Uterus (tissue), 4 donors: ENCODE results near the gene ZNF283. TPM values are rescaled to one million over a fixed set of nuclear protein-coding genes. Genes with fewer than 3 reads are reported as not detected.

Source experiments
- DNase-seq, 2 donors: peaks; one replicate each; pipeline ENCODE4 v3.0.0-alpha.2; 2019 to 2020
- H3K27ac ChIP-seq, 2 donors: fragments of 200-600 bp; sonication (generic); 1 replicate in 1 of 2; 2 replicates in 1 of 2; pipeline ENCODE4 v1.5.1; 2016 to 2018
- H3K27me3 ChIP-seq, 2 donors: fragments of 200-600 bp; sonication (generic); one replicate each; pipeline ENCODE4 v1.5.1; 2018 to 2019; ENCODE audit warnings: control low read depth in 1 of 2
- H3K36me3 ChIP-seq, 2 donors: fragments of 200-600 bp; sonication (generic); one replicate each; pipeline ENCODE4 v1.5.1; 2019; ENCODE audit warnings: control low read depth in 1 of 2
- H3K4me1 ChIP-seq, 2 donors: fragments of 200-600 bp; sonication (generic); one replicate each; pipeline ENCODE4 v1.5.1; 2018 to 2019; ENCODE audit warnings: control low read depth in 1 of 2
- H3K4me3 ChIP-seq, 2 donors: fragments of 200-600 bp; sonication (generic); 1 replicate in 1 of 2; 2 replicates in 1 of 2; pipeline ENCODE4 v1.5.1; 2018 to 2019; ENCODE audit warnings: mild to moderate bottlenecking in 1 of 2
- H3K9me3 ChIP-seq, 2 donors: fragments of 200-600 bp; sonication (generic); one replicate each; pipeline ENCODE4 v1.5.1; 2019; ENCODE audit warnings: control low read depth in 1 of 2
- POLR2A ChIP-seq, 2 donors: fragments of 450-650 bp; IDR thresholded peaks; one replicate each; pipeline ENCODE4 v1.6.1; 2016; ENCODE audit warnings: antibody characterized with exemption in 2 of 2, mild to moderate bottlenecking in 1 of 2, moderate library complexity in 1 of 2
- intact Hi-C: fragments of 100-400 bp; cut with DNase I; formaldehyde crosslinking; loops from one replicate; pipeline ENCODE4 v1.15.1; 2023; ENCODE audit warnings: low total_unique reads
- total RNA-seq, 4 donors: library from RNA; depleted of rRNA in 3 of 4; stranded (reverse); fragments of >200 nt in 3 of 4; gene quantifications; one replicate each; pipeline versions ENCODE4 v1.1.0 to v1.2.4, GENCODE V29; 2014 to 2023
- TF ChIP-seq, protein P1 (sequence below), 4 experiments: fragments of 200-600 bp in 2 of 4; fragments of 450-650 bp in 2 of 4; sonication (generic) in 2 of 4; IDR thresholded peaks; one replicate each; pipeline ENCODE4 v1.5.1; 2016 to 2019; ENCODE audit warnings: antibody characterized with exemption in 4 of 4, mild to moderate bottlenecking in 2 of 4, moderate library complexity in 1 of 4
- donor health status: DM: yes; HTN: yes; CAD: no.

ZNF283 gene
- total RNA-seq, 4 donors from 2014 or later, result 1.8 to 52.6 (median 14.1) TPM

- Histone ChIP-seq H3K9me3 (no peaks in the 10 kb centered on the region), H3K4me1 (no peaks in the 10 kb centered on the region), H3K27me3 (no peaks in the 10 kb centered on the region), H3K27ac (no peak overlapping the region), H3K36me3 (no peaks in the 10 kb centered on the region), H3K4me3 (no peak overlapping the region)
- TF ChIP-seq, protein P1, sequence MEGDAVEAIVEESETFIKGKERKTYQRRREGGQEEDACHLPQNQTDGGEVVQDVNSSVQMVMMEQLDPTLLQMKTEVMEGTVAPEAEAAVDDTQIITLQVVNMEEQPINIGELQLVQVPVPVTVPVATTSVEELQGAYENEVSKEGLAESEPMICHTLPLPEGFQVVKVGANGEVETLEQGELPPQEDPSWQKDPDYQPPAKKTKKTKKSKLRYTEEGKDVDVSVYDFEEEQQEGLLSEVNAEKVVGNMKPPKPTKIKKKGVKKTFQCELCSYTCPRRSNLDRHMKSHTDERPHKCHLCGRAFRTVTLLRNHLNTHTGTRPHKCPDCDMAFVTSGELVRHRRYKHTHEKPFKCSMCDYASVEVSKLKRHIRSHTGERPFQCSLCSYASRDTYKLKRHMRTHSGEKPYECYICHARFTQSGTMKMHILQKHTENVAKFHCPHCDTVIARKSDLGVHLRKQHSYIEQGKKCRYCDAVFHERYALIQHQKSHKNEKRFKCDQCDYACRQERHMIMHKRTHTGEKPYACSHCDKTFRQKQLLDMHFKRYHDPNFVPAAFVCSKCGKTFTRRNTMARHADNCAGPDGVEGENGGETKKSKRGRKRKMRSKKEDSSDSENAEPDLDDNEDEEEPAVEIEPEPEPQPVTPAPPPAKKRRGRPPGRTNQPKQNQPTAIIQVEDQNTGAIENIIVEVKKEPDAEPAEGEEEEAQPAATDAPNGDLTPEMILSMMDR (IDR thresholded peaks at IDR 0.05), result no peak
- no peak for TF ChIP-seq POLR2A (IDR thresholded peaks at IDR 0.05)
- intact Hi-C loops, result loop anchor here (5.0 kb wide), 1 partner anchor 36 kb away; no protein-coding TSS in a partner anchor
- DNase-seq, result no peak
Observed at GRCh38 chr19:43783636-43784035, 43.5 kb upstream of the ZNF283 start.

GRCh38 chr19:43784241-43784980, 42.7 kb upstream of the ZNF283 start:
- no peak for DNase-seq
- Histone ChIP-seq H3K4me3 (no peak overlapping the region), H3K27ac (peak overlapping the region; percentile 9 to 33), H3K4me1 (no peaks in the 10 kb centered on the region), H3K27me3 (no peaks in the 10 kb centered on the region), H3K36me3 (no peaks in the 10 kb centered on the region), H3K9me3 (no peaks in the 10 kb centered on the region)
- intact Hi-C loops, result loop anchor here (5.0 kb wide), 1 partner anchor 37 kb away; no protein-coding TSS in a partner anchor
- no peak for TF ChIP-seq POLR2A (IDR thresholded peaks at IDR 0.05)
- TF ChIP-seq, protein P1 (IDR thresholded peaks at IDR 0.05), result no peak

GRCh38 chr19:43784981-43785808, 41.9 kb upstream of the ZNF283 start:
- Histone ChIP-seq H3K27ac (peak overlapping the region; percentile 9 to 33), H3K36me3 (no peaks in the 10 kb centered on the region), H3K4me3 (no peak overlapping the region), H3K9me3 (no peaks in the 10 kb centered on the region), H3K27me3 (no peaks in the 10 kb centered on the region), H3K4me1 (no peaks in the 10 kb centered on the region)
- peak in 1 of 2 donors; percentile 32 for DNase-seq
- intact Hi-C loops, result loop anchor here (5.0 kb wide), 1 partner anchor 38 kb away; no protein-coding TSS in a partner anchor
- TF ChIP-seq POLR2A (IDR thresholded peaks at IDR 0.05), result no peak
- TF ChIP-seq, protein P1 (IDR thresholded peaks at IDR 0.05), result peak; percentile 79 to 94 (median 88)

GRCh38 chr19:43786665-43787064, 40.5 kb upstream of the ZNF283 start:
- intact Hi-C loops, result no loop called here

More at GRCh38 chr19:43786665-43787064, 40.5 kb upstream of the ZNF283 start:
- no peaks in the 10 kb centered on the region for H3K9me3 ChIP-seq
- no peaks in the 10 kb centered on the region for H3K4me1 ChIP-seq
- TF ChIP-seq, protein P1 (IDR thresholded peaks at IDR 0.05), result no peak
- no peak for TF ChIP-seq POLR2A (IDR thresholded peaks at IDR 0.05)
- H3K36me3 ChIP-seq, result no peaks in the 10 kb centered on the region
- DNase-seq, result no peak
- H3K27ac ChIP-seq, result no peak overlapping the region
- H3K4me3 ChIP-seq, result no peak overlapping the region
- no peaks in the 10 kb centered on the region for H3K27me3 ChIP-seq
